PC-9 (cell line): ENCODE results near the gene GOLIM4.
"Not testable (repeated sequence)": the region's sequence is repeated elsewhere in the genome, so short reads cannot be mapped to it uniquely, and the experiment has no call there.

Source experiments
- EZH2 ChIP-seq: fragments of 200-600 bp; sonication (generic); IDR thresholded peaks from 2 replicates; pipeline ENCODE4 v1.8.0; 2017; ENCODE audit warnings: antibody characterized with exemption, low read depth
- TF ChIP-seq, protein P1 (sequence below): fragments of 200-600 bp; sonication (generic); conservative IDR thresholded peaks from 2 replicates; pipeline ENCODE4 v1.6.1; 2017; ENCODE audit warnings: mixed run types, antibody characterized with exemption, mild to moderate bottlenecking, moderate library complexity

DNA sequence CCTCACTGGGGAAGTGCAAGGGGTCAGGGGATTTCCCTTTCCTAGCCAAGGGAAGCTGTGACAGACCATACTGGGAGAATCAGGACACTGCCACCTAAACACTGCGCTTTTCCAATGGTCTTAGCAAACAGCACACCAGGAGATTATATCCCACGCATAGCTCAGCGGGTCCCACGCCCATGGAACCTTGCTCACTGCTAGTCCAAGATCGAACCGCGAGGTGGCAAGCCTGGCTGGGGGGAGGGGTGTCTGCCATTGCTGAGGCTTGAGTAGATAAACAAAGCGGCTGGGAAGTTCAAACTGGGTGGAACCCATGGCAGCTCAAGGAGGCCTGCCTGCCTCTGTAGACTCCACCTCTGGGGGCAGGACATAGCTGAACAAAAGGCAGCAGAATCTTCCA lies 32.7 kb upstream of the GOLIM4 start:
- TF ChIP-seq, protein P1, sequence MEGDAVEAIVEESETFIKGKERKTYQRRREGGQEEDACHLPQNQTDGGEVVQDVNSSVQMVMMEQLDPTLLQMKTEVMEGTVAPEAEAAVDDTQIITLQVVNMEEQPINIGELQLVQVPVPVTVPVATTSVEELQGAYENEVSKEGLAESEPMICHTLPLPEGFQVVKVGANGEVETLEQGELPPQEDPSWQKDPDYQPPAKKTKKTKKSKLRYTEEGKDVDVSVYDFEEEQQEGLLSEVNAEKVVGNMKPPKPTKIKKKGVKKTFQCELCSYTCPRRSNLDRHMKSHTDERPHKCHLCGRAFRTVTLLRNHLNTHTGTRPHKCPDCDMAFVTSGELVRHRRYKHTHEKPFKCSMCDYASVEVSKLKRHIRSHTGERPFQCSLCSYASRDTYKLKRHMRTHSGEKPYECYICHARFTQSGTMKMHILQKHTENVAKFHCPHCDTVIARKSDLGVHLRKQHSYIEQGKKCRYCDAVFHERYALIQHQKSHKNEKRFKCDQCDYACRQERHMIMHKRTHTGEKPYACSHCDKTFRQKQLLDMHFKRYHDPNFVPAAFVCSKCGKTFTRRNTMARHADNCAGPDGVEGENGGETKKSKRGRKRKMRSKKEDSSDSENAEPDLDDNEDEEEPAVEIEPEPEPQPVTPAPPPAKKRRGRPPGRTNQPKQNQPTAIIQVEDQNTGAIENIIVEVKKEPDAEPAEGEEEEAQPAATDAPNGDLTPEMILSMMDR: not testable (repeated sequence)
- not testable (repeated sequence) for TF ChIP-seq EZH2
